ENCODE results near the gene ARID3A.

ARID3A gene

GRCh38 chr19:931860-932647 lies 6.2 kb downstream of the ARID3A start:
- no peak for DNase-seq

- no peak for DNase-seq
Observed at GRCh38 chr19:932648-933552, 7.1 kb downstream of the ARID3A start.

- DNase-seq: no peak
Observed at GRCh38 chr19:933553-933882, 7.7 kb downstream of the ARID3A start.

- DNase-seq: no peak
Observed at GRCh38 chr19:934197-934840, 8.5 kb downstream of the ARID3A start.

GRCh38 chr19:934865-935479 lies 9.1 kb downstream of the ARID3A start:
- DNase-seq: no peak

GRCh38 chr19:936175-936546 lies 10.3 kb downstream of the ARID3A start:
- DNase-seq: no peak

GRCh38 chr19:937259-937694 lies 11.4 kb downstream of the ARID3A start:
- no peak for DNase-seq

GRCh38 chr19:938233-938923 lies 12.5 kb downstream of the ARID3A start:
- DNase-seq: no peak

GRCh38 chr19:939439-939838 lies 13.6 kb downstream of the ARID3A start:
- DNase-seq: no peak

- no peak for DNase-seq
Observed at GRCh38 chr19:939922-940321, 14.1 kb downstream of the ARID3A start.

- peak; percentile 96 for DNase-seq
Observed at GRCh38 chr19:940591-941291, 14.9 kb downstream of the ARID3A start.

GRCh38 chr19:941292-942132 lies 15.7 kb downstream of the ARID3A start:
- no peak for DNase-seq

GRCh38 chr19:942133-942645 lies 16.4 kb downstream of the ARID3A start:
- DNase-seq: no peak

- no peak for DNase-seq
Observed at GRCh38 chr19:943551-944170, 17.8 kb downstream of the ARID3A start.

- no peak for DNase-seq
Observed at GRCh38 chr19:944171-944567, 18.3 kb downstream of the ARID3A start.

GRCh38 chr19:944663-945241 lies 18.9 kb downstream of the ARID3A start:
- DNase-seq: no peak

GRCh38 chr19:945401-946252 lies 19.8 kb downstream of the ARID3A start:
- no peak for DNase-seq

- no peak for DNase-seq
Observed at GRCh38 chr19:947090-947706, 21.4 kb downstream of the ARID3A start.
